WERI-Rb-1 (cell line): ENCODE measurements around the gene EXOSC5.
A peak's percentile ranks its signal among the peaks of the same experiment; 100 is the strongest.
"Not testable (repeated sequence)": the region's sequence is repeated elsewhere in the genome, so short reads cannot be mapped to it uniquely, and the experiment has no call there.

Experiments
- DNase-seq: peaks from one replicate; pipeline ENCODE4 v3.0.0-alpha.2; 2020
- H3K27ac ChIP-seq: fragments of 250-450 bp; sonication (Bioruptor Pico); 2 replicates; pipeline ENCODE4 v1.5.1; 2020; ENCODE audit warnings: mild to moderate bottlenecking, moderate library complexity
- H3K27me3 ChIP-seq: fragments of 250-450 bp; sonication (Bioruptor Pico); 2 replicates; pipeline ENCODE4 v1.5.1; 2021; ENCODE audit warnings: mild to moderate bottlenecking, low read depth, moderate library complexity; ENCODE audit not compliant: insufficient read depth, severe bottlenecking
- H3K36me3 ChIP-seq: fragments of 250-450 bp; sonication (Bioruptor Pico); 2 replicates; pipeline ENCODE4 v1.5.1; 2020; ENCODE audit warnings: mild to moderate bottlenecking, moderate library complexity
- H3K4me3 ChIP-seq: 2 replicates; pipeline ENCODE4 v1.5.1; 2011; ENCODE audit warnings: low read depth, mild to moderate bottlenecking, control low read depth, low read length
- H3K9me3 ChIP-seq: fragments of 250-450 bp; sonication (Bioruptor Pico); 2 replicates; pipeline ENCODE4 v1.5.1; 2021; ENCODE audit warnings: mild to moderate bottlenecking, moderate library complexity; ENCODE audit not compliant: severe bottlenecking
- TF ChIP-seq, protein P1 (sequence below): IDR thresholded peaks from 2 replicates; pipeline ENCODE4 v1.5.1; 2011; ENCODE audit warnings: low read depth, mild to moderate bottlenecking, control low read depth, inconsistent platforms, low read length

The EXOSC5 gene

DNA sequence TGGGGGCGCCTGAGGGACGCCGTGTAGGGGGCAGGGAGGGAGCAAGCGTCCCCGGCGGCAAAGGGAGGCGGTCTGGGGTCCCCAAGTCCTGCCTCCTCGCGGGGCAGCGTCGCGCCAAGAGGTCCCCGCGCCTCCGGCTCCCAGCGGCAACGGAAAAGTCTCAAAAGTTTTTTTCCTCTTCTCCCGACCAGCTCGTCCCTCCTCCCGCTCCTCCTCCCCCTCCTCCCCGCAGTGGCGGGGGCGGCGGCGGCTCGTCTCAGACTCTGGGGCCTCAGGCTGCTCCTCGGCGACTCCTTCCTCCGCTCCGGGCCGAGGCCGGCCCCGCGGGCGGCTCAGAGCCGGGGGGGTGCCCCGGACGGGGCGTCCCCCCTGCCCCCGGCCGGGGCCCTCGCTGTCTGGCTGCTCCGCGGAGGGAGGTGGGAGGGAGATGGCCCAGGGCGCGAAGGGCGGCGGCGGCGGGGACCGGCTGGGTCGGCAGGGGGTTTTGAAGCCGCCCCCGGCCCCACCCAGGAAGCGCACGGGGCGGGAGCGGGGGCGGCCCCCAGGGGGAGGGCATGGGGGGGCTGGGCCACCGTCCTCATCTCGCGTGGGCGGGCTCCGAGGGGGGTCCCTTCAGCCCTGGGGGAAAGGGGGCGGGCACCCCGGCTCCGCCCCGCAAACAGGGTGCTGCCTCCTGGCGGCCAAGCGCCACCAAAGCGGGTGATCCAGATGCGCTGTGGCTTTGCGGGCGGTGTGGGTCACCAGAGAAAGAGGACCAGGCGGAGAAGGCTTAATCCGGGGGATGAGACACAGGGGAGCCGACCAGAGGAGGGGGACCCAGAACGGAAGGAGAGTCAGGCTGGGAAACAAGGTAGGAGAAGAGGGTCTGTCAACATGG lies 43.5 kb downstream of the EXOSC5 start, which contains the start of gene TGFB1:
Gene TGFB1 (minus strand): TSS at position 457 of the 877 bp plus-strand sequence. CDS start 878 bp downstream, outside the sequence.
- H3K27ac ChIP-seq: 0 out of 2 replicates have a peak within 1 kb of the TSS, but pooled peaks have one; percentile 33
- H3K27me3 ChIP-seq: peaks cover 10% of the 10 kb centered on the region
- peak within 1 kb of the TSS; percentile 57 for H3K4me3 ChIP-seq
- no peaks in the 10 kb centered on the region for H3K9me3 ChIP-seq
- peak; percentile 88 for DNase-seq
- no peaks in the 10 kb centered on the region for H3K36me3 ChIP-seq
- TF ChIP-seq, protein P1, sequence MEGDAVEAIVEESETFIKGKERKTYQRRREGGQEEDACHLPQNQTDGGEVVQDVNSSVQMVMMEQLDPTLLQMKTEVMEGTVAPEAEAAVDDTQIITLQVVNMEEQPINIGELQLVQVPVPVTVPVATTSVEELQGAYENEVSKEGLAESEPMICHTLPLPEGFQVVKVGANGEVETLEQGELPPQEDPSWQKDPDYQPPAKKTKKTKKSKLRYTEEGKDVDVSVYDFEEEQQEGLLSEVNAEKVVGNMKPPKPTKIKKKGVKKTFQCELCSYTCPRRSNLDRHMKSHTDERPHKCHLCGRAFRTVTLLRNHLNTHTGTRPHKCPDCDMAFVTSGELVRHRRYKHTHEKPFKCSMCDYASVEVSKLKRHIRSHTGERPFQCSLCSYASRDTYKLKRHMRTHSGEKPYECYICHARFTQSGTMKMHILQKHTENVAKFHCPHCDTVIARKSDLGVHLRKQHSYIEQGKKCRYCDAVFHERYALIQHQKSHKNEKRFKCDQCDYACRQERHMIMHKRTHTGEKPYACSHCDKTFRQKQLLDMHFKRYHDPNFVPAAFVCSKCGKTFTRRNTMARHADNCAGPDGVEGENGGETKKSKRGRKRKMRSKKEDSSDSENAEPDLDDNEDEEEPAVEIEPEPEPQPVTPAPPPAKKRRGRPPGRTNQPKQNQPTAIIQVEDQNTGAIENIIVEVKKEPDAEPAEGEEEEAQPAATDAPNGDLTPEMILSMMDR: peak; percentile 85

DNA sequence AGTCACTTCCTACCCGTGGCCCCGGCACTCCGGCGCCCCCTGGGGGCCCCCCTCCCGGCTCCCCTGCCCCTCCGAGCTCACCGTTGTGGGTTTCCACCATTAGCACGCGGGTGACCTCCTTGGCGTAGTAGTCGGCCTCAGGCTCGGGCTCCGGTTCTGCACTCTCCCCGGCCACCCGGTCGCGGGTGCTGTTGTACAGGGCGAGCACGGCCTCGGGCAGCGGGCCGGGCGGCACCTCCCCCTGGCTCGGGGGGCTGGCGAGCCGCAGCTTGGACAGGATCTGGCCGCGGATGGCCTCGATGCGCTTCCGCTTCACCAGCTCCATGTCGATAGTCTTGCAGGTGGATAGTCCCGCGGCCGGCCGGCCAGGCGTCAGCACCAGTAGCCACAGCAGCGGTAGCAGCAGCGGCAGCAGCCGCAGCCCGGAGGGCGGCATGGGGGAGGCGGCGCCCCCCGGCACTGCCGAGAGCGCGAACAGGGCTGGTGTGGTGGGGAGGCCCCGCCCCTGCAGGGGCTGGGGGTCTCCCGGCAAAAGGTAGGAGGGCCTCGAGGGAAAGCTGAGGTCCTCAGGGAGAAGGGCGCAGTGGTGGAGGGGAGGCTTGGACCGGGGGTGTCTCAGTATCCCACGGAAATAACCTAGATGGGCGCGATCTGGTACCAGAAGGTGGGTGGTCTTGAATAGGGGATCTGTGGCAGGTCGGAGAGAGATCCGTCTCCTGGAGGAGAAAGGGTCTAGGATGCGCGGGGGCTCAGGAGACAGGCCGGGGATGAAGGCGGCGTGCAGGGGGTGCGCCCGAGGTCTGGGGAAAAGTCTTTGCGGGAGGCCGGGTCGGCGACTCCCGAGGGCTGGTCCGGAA lies 44.3 kb downstream of the EXOSC5 start:
- DNase-seq: peak; percentile 75
- 0 out of 2 replicates have a peak overlapping the region, but pooled peaks have one; percentile 33 for H3K27ac ChIP-seq

GRCh38 chr19:41352279-41352608 lies 44.9 kb downstream of the EXOSC5 start:
- Histone ChIP-seq H3K27me3 (peaks cover 10% of the 10 kb centered on the region), H3K27ac (no peak overlapping the region), H3K9me3 (no peaks in the 10 kb centered on the region), H3K36me3 (no peaks in the 10 kb centered on the region; the same call in 1 of the 2 replicates), H3K4me3 (peak overlapping the region; percentile 57)
- TF ChIP-seq, protein P1: no peak
- DNase-seq: no peak

More for the DNA sequence above, 44.3 kb downstream of the EXOSC5 start:
- no peaks in the 10 kb centered on the region for H3K9me3 ChIP-seq
- TF ChIP-seq, protein P1: peak; percentile 47
- H3K4me3 ChIP-seq: peak overlapping the region; percentile 57
- no peaks in the 10 kb centered on the region for H3K36me3 ChIP-seq
- H3K27me3 ChIP-seq: peaks cover 10% of the 10 kb centered on the region

DNA sequence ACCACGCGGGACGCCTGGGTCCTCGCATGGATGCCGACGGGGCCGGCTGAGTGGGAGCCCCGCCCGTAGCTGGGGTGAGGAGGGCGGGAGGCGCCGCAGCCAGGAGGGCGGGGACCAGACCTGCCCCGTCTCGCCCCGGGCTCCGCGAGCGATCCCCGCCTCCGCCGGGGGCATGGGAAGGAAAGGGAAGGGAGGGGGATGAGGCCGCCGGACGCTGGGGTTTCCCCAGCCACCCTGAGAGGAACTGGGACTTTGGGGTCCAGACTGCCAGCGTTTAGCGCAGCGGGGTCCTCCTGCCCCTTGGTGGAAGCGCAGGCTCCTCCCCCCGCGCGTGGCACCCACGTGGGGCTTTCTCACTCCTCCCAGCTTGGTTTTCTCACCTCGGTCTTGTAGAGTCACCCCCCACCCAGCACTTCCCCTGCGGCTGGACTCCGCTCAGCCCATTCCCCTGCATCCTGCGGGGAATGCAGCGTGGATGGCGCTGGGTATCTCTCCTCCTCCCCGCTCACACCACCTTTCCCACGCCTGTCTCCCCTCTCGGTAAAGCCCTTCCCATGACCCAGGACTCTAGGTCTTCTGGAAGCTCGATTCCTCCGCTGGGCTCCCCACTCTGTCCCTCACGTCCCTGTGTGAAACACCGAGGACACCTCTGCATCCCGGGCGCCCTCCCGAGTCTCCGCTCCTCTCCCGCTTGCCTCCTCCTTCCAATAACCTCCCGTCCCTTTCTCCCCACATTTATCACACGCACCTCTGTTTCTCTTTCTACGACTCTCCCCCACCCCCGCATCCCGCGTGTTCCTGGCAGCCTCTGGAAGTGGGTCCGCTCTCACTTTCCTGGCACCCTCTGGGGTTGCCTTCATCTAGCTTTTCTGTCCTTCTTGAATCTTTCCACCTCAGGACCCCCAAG lies 45.6 kb downstream of the EXOSC5 start:
- no peak overlapping the region for H3K27ac ChIP-seq
- DNase-seq: peak; percentile 41
- H3K4me3 ChIP-seq: peak overlapping the region; percentile 57
- TF ChIP-seq, protein P1: no peak
- no peaks in the 10 kb centered on the region; the same call in 1 of the 2 replicates for H3K36me3 ChIP-seq
- H3K9me3 ChIP-seq: no peaks in the 10 kb centered on the region
- H3K27me3 ChIP-seq: peaks cover 10% of the 10 kb centered on the region

GRCh38 chr19:41350735-41351338 lies 46.3 kb downstream of the EXOSC5 start:
- TF ChIP-seq, protein P1: no peak
- Histone ChIP-seq H3K27ac (no peak overlapping the region), H3K36me3 (no peaks in the 10 kb centered on the region; the same call in 1 of the 2 replicates), H3K27me3 (peaks cover 10% of the 10 kb centered on the region), H3K4me3 (peak overlapping the region; percentile 57), H3K9me3 (no peaks in the 10 kb centered on the region)
- DNase-seq: no peak

DNA sequence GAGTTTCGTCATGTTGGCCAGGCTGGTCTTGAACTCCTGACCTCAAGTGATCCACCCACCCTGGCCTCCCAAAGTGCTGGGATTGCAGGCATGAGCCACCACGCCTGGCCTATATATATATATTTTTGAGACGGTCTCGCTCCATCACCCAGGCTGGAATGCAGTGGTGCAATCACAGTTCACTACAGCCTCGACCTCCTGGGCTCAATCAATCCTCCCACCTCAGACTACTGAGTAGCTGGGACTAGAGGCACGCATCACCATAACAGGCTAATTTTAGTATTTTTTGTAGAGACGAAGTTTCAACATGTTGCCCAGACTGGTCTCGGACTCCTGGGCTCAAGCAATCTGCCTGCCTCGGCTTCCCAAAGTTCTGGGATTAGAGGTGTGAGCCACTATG lies 50.2 kb downstream of the EXOSC5 start:
- not testable (repeated sequence) for H3K27ac ChIP-seq, H3K36me3 ChIP-seq, H3K4me3 ChIP-seq, H3K27me3 ChIP-seq, DNase-seq, H3K9me3 ChIP-seq
